GM18520 (cell line): ENCODE measurements around the gene MRPL45.

Experiments used
- ATAC-seq: cut with Tn5 transposase; IDR thresholded peaks from one replicate; pipeline ENCODE4 v1.9.1; 2021; ENCODE audit not compliant: unreplicated experiment

Gene MRPL45

DNA sequence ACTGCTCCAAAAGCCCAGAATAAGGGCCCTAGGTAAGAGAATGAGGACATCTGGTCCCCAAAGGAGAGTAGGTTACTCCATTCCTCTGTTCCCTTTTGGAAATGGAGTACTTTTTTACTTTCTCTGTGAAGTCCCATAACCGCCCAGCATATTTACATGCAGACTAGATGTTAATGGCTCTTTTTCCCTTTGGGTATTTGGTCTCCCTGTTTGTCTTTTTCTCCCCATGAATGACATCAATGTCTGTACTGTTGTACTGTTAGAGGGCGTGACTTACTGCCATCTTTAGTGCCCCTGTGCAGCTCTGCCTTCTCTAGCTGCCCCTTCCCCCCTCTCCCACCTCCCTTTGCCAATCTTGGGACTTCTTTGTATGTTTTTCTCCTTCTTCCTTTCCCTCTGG is 27.8 kb downstream of the MRPL45 start:
- ATAC-seq, result no peak

DNA sequence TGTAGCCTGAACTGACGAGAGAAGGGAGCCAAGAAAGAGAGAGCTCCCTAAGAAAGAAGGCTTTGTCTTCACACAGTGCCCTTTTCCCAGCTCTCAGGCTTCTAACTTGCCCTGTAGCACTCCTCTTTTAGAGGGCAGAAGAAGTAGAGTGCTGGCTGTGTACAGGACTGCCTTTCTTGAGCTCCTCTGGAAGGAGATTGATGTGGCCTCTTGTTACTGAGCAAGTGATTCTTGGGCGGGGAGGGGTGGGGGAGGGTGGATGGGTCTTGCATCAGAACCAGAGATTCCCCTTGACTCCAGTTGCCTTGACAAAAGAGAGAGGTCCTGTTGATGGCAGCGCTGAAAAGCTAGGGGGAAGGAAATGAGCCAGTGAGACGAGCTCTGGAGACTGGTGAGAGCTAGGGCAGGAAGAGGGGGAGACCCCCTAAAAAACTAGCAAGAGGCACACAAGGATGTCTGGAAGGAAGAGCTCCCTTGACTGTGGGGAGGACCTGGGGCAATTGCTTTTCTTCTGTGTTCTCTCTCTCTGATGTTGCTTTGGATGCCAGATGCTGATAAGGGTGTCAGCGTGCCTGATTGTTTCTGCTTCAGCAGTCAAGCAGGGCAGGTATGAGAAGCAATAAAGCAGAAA is 28.4 kb downstream of the MRPL45 start:
- no peak for ATAC-seq

DNA sequence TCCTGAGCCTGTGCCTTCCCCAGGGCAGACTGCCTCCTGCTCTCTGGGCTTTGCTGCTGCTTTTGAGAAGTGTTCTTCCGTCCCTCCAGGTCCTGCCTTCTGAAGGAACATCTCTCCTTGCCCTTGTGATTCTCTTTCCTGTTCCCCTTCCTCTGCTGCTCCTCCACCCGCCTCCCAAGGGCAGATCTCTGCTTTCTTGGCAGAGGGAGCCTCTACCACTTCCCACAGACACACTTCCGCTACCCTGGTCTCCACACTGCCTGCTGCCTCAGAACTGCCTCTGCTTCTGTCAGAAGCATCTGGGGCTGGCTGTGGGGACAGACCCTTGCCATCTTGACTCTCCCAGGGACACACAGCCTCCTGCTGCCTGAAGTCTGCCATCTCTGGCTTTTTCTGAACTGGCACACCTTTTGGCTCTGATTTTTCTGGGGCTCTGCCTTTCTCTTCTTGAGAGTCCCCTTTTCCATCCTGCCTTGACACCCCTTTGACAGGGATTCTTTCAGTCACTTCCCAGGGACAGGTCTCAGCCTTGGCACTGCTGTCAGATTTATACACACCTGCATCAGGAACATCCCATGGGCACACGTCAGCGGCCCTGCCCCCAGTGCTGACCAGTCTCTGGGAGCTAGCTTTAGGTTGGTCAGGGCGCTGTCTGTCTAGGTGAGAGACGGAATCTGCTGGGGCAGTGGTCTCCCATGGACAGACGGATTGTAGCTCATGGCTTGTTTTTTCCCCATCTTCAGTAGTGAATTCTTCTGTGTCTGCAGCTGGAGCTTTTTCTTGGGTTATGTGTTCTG is 30.2 kb downstream of the MRPL45 start:
- ATAC-seq, result no peak

DNA sequence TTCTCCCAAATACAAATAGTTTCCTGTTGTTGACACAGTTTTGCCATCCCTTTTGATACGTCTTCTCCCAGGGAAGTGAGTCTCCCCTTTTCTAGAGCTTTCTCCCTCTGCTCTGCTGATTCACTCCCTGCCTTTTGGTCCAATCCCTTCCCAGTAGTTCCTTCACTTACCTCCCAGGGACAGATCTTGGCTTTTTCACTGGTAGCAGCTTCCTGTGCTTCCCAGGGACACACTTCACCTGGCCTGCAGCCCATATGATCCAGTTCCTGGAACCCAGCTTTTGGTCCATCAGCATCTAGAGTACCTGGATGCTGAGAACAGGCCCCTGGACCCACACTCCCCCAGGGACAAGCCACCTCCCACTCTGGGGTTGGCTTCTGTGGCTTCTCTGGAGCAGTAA is 31.0 kb downstream of the MRPL45 start:
- no peak for ATAC-seq

DNA sequence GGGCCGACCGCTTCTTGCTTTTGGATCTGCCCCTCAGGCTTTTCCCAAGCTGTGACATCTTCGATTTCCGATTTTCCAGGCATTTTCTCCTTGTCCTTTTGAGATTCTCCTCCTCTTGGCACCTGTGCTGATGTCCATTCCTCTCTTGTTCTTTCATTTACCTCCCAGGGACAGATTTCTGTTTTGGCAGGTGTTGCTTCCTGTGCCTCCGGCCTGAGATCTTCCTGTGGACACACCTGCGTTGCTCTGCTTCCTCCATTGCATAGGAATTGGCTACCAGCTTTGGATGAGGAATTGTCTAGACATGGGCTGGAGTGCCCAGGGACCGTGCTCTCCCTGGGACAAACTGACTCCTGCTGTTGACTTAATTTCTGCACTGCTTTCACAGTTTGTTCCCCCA is 31.7 kb downstream of the MRPL45 start:
- ATAC-seq, result no peak

DNA sequence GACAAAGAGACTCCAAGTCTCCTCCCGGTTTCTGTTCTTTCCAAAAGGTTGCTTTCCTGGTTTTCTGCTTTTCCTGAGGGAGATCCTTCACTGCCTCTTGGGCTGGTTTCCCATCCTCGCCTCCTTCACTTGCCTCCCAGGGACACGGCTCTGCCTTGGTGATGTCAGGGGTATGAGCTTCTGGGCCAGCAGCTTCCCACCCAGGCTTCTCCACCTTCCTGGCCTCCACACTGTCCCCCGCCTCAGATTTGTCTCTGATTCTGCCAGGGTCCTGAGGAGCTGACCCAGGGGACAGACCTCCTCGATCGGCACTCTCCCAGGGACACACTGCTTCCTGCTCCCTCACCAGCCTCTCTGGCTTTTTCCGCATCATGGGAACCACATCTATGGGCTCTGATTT is 32.3 kb downstream of the MRPL45 start:
- ATAC-seq, result no peak

DNA sequence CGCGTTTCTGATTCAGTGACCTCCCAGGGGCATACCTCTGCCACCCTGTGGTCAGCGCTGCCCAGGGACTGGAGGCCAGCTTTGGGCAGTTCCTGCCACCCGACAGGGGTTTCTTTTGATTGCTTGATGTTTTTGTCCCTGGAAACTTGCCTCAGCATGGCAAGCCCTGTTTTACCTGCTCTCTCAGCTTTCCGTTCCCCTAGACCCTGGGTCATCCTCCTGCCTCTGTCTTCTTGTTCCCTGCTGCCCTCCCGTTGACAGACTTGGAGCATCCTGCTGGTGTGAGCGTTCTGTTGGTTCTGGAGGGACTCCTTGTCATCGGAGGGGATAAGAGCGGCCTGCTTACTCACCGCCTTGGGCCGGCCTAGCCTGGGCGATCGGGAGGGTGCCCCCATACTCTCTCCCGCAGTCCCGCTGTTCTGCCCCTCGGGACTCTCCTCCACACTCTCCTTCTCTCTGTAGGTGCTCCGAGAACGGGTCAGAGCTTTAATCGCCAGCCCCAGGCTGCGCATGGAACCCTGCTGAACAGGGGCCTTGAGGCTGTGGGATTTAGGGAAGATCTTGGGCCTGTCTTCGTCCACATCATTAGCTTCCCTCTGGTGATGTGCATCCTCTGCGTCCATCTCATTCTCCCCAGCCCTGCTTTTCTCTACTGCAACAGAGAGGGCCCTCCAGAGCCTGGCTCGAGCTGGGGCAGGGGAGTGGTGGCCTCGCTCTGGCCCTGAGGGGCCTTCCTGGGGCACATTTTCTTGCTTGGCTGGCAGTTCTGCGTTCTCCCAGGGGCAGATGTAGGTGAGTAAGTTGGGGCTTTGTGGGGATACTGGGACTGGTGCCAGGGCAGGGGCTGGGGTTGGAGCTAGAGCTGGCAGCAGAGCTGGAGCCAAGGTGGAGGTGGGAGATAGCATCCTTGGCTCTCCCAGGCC is 33.1 kb downstream of the MRPL45 start:
- no peak for ATAC-seq

DNA sequence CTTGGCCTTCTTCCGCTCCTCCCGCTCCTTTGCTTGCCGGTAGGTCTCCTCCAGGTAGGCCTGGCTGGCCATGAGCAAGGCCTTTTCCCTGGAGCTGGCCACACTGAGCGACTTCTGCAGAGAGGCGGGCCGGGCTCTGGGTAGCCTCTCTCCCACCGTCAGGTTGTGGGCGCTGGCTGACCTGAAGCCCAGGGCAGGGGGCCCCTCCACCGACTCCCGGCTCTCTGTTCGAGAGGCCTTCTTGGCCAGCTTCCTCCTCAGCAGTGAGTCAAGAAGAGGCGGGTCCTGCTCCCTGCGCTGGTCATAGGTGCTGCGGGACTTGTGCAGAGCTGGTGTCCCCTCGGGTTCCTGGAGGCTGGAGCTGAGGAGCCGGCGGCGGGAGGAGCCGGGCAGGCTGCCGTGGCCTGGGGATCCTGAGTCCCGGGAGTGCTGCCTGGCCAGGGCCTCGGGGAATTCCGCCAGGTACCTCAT is 34.0 kb downstream of the MRPL45 start:
- ATAC-seq, result no peak

DNA sequence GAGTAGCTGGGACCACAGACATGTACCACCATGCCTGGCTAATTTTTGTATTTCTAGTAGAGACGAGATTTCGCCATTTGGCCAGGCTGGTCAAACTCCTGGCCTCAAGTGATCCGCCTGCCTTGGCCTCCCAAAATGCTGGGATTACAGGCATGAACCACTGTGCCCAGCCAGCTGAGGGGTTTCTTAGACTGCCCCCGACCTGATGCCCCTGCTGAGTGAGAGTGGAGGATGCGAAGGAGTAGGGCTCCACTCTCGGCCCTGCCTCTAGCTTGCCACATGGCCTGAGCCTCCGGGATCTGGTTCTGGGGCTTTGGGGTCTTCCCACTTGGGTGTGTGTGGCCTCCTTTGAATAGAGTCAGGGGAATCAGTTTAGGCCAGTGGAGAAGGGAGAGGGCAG is 35.8 kb downstream of the MRPL45 start:
- ATAC-seq, result no peak

DNA sequence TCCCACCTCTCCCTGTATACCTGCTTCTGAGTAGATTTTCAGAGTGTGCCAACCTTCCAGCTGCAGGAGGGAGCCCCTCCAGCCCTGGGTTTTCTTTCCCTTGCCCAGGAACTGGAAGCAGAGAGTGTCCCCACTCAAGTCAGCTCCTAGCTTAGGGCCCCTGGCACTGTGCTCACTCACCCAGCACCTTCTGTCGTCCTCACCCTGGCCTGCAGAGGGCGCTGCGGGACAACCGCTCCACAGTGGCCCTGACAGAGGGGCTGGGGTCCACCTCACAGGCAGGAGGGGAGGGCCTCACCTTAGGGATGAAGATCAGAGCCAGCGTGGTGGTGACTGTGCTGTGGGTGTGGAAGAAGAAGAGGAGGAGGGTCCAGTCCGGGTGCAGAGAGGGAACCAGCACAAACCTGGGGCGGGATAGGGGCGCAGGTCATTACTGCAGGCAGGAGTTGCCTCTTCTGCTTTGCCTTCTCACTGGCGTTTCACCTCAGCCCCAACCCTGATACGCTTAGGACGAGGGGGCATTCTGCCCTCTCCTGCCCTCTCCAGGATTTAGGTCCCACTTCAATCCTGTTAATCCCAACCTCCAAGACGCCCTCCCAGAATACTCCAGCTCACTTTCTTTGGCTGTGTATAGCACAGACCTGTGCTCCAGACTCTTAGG is 36.8 kb downstream of the MRPL45 start:
- ATAC-seq, result no peak

DNA sequence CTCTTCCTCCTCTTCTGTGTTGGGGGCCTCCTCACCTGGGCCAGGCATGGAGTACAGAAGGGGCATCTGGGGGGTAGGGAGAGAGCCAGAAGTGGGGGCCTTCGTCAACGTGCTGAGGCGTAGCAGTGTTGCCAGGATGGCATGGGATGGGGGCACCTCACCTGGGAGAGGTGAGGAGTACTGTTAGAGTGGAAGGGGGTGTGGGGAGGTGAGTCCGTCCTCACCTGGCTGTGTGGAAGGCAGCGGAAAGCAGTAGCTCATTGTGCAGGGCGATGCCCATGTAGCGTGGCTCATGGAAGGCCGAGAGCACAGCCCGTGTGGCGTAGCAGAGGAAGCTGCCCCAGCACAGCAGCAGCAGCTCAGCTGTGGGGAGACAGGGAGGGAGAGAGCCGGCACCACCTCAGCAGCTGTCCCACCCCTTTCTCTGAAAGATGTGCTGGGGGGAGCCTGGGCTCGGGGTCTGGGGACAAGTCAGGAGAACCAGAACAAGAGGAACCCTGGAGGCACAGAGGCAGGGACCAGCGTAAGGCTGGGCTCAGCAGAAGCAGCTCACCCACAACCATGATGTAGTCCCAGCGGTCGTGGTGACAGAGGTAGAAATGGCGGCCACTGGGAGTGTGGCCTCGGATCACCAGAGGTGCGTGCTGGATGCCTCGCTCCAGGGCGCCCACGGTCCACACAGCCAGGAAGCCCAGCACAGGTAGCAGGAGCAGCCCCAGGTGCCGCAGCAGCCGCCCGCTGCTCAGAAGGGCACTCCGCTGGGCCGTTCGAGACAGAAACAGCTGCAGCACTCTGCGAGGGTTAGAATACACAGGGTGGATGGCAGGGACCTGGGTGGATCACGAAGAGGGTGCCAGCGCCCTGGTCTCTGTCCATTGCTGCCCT is 37.8 kb downstream of the MRPL45 start:
- no peak for ATAC-seq

DNA sequence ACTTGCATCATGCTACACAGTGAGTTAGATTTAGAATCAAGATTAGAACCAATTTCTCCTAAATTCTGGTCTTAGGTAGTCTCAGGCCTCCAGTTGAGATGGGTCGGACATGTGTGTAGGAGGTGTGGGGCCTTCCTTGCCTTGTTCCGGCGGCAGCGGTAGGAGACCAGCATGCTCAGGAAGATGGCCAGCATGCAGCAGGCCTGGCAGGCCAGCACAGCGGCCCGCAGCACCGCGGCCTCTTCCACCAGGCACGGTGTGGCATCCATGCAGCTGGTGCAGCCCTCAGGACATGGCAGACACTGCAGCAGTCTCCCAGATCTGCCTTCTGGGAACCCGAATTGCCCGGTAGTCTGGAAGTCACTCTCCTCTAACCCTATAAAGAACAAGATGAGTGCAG is 39.9 kb downstream of the MRPL45 start:
- no peak for ATAC-seq

DNA sequence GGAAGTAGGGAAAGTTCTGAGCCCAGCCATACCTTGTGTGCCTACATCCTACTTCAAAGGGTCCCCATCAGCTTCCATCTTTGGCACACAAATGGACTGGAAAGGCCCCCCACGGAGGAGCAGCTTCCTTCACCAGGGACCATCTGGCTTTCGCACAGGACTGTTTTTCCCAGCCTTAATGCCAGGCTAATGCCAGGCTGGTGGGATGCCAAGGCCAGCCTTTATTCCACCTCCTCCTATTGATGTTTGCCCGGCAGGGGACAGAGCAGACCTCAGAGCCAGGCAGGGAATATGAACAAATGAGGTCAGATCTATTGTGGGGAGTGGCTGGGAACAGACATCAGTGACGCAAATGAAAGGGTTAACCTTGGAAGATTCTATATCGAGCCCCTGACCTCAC is 41.1 kb downstream of the MRPL45 start:
- no peak for ATAC-seq

DNA sequence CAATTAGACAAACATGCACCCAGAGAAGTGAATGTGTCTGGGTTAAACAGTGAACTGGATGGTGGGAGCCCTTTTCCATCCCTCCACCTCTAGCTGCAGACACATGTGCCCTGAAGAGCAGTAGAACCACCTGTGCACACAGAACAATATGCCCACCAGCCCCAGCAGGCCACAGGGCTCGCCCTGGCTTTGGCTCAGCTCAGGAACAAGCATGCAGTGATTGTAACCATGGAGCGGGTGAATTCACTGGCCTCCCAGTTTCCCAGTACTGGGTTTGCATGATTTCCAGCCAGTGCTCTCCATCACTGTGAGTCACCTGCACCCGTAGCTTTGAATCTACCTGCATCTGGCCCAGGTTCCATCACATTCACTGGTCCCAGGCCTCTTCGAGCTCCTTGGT is 41.6 kb downstream of the MRPL45 start:
- ATAC-seq, result no peak

DNA sequence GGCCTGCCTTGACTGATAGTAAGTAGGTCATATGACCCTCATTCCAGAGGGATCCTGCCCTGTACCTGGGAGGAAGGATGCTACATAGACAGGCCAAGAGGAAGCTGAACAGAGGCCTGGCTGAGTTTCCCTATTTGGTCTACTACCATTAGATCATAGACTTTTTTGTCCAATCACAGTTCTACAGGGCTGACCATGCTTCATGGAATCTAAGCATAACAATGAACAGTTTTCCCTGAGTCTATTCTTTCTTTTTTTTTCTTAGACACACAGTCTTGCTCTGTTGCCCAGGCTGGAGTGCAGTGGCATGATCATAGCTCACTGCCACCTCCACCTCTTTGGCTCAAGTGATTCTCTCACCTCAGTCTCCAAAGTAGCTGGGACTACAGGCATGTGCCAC is 42.9 kb downstream of the MRPL45 start:
- ATAC-seq, result no peak

DNA sequence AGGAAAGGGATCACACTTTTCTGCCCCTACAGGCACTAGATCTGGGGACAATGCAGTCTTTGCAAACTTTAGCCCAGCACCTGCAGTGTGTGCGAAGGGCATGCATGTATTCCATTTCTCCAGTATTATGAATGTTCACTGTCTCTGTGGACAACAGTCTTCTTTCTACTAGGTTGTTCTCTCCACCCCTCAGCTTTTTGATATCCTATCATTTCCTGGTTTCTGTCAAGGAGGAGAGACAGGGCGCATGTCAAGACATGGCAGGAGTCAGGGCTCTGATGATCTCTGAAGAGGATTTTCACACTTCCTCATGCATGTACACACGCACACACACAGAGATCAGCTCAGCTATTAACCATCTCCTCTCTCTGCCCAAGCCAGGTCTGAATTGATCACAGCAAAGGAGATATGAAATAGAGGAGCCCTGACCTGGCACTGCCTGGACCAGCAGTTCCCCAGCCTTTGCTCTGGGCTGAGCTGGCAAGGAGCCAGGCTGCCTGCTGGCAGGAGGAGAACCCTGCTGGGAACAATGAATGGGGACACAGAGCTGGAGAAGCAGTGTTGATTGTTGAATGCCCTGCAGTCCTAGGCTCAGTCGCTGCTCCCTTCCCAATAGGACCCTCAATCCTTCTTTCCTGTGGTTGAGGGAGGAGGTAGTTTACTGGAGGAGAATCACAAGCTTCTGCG is 44.2 kb downstream of the MRPL45 start:
- no peak for ATAC-seq

DNA sequence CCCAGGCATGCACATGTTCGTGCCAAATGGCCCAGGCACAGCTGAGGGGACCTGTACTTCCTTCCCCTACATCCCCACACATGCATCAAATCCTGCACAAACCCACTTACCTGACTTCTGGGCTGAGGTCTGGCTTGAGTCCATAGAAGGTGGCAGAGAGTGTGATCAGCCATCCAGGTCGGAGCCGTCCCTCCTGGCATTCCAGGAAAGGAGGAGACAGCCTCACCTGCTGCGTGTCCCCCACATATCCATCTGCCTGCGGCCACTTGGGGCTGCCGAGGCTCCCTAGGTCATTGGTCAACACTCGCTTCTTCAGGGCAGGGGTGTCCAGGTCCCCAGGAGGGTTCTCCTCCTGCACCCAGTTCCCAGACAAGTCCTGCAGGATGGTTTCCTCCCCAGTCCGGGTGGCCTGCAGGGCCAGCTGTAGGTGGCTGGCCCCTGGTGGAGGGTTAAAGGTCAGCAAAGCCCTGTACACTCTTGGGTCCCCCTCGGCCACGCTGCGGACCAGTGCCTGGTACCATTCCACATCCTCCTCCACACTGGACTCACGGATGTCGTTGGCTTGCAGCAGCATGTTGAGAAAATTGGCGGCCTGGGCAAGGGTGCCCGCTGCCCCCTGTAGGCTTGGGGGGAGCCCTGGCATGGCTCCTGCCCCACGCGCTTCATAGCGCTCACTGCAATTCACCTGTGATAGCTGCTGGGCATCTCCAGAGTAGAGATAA is 46.1 kb downstream of the MRPL45 start:
- no peak for ATAC-seq

DNA sequence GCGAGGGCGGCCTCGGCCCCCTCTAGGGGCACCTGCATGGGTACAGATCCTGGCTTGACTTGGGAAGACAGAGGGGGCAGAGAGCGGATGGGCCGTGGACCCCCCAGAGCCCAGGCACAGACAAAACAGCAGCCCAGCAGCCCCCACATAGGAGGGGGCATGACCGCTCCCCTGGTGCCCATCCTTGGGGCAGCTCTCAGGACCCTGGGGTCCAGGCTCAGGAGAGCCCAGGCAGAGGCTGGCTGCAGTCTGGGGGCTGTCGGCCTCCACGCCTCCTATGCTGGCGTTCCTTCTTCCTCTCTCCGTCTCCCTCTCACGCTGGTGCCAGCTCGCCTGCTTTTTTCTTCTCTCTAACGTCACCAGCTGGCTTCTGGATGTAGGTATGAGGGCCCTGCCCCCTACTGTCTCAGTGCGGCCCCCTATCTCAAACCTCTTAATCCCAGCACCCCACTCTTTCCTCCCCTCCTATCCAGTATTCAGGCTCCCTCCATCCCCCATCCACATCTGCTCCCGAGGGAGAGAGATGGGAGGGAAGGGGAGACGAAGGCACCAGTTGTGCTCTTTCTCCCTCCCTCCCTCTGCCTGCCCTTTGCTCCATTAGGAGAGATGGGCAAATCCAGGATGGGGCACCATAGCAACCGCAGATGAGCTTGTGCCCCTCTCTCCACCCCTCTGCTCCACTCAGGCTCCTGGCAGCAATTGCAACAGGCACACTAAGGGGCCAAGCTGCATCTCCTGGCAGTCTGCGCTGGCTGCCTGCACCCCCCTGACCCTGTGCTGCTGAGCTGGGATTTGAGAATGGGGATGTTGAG is 46.8 kb downstream of the MRPL45 start, which contains the start of gene GPR179:
TSS of gene GPR179 (minus strand) at position 349 of the 812 bp plus-strand sequence. CDS start at position 182, 167 bp downstream.
- no peak for ATAC-seq
